GM18873 (cell line): Measurements from ENCODE around the gene HOXD8.

Experiments used
- ATAC-seq: cut with Tn5 transposase; IDR thresholded peaks from one replicate; pipeline ENCODE4 v1.9.1; 2021; ENCODE audit warnings: mild to moderate bottlenecking, moderate library complexity, moderate number of reproducible peaks; ENCODE audit not compliant: unreplicated experiment, low FRiP score

The HOXD8 gene

GRCh38 chr2:176126929-176127773 lies 2.4 kb upstream of the HOXD8 start:
- ATAC-seq: no peak

DNA sequence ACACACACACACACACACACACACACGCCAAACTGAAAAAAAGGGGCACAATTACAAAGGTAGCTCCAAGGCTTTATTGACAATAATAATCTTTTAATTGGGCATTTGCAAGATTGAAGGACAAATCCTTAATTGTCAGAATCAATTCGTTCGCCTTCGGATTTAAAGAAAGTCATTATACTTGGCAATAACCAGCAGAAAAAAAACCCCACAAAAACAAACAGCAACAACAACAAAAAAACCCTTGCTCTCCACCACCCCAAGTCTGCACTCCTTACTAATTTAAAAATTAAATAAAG lies 1.8 kb upstream of the HOXD8 start:
- no peak for ATAC-seq

DNA sequence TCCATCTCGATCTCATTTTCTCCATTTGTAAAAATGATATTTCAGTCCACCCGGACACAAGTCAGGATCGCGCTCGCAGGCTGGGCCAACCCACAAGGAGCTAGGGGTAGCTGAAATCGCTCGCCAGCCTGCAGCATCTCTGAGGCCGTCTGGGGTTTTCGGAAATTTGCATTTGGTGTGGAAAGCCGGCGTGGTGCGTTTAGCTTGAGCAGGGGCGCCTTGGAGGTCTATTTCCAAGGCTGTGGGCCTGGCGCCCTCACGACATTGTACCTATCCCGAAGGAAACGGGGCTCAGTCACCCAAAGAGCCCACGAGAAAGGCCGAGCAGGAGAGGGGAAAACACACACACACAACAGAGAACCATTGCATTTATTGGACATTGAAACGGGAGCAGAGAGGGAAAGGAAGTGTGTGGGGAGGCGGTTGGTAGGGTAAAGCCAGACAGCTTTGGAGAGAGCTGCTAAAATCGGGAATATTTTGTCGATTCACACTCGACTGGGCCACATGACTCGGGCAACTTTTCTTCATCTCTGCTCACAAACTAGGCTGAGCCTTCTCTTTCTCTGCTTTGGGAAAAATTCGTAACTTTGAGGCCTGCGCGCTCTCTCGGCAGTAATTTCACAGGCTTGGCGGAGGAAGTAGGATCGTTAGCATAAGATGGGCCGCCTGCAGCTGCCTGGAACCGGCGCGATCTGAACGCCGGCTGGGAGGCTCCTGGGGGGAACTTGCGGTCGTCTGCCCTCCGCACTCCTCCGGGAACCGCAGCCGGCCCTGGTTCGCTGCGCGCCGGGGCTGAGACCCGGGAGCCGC lies 1.1 kb upstream of the HOXD8 start:
- no peak for ATAC-seq

GRCh38 chr2:176129813-176130146 lies 275 bp downstream of the HOXD8 start:
- ATAC-seq: no peak

- no peak for ATAC-seq
Measured at GRCh38 chr2:176130147-176130956, 847 bp downstream of the HOXD8 start.

DNA sequence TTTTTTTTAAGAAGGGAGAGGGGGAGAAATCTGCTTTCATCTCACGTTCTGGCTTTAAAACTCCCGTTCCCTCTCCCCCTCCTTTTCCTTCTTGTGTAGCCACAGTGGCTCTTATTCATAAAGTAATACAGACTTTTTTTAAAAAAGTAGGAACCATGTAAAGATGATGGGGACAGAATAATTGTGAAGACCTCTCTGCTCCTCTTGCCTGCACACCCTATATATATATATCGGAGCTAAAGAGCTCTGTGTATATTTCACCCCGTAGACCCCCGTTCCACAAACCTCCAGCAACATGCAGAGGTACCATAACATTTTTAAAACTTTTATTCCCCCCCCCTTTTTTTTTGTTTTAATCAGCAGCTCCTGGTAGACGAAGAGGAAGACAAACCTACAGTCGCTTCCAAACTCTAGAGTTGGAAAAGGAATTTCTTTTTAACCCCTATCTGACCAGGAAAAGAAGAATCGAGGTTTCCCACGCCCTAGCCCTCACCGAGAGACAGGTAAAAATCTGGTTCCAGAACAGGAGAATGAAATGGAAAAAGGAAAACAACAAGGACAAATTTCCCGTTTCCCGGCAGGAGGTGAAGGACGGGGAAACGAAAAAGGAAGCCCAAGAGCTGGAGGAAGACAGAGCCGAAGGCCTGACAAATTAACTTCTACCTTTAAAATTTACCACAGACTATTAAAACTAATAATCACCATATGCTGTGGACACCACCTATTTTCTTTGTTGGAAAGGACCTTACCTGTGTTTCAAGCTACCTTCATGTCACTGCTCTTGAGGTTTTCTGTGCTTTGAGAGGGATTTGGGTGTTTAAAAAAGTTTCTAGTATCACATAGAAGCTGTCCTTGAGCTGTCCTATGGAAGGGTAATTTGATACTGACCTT lies 1.7 kb downstream of the HOXD8 start:
- ATAC-seq: no peak

- ATAC-seq: no peak
Measured at GRCh38 chr2:176131848-176132158, 2.3 kb downstream of the HOXD8 start.

- ATAC-seq: no peak
Measured at GRCh38 chr2:176132205-176133171, 3.0 kb downstream of the HOXD8 start.

DNA sequence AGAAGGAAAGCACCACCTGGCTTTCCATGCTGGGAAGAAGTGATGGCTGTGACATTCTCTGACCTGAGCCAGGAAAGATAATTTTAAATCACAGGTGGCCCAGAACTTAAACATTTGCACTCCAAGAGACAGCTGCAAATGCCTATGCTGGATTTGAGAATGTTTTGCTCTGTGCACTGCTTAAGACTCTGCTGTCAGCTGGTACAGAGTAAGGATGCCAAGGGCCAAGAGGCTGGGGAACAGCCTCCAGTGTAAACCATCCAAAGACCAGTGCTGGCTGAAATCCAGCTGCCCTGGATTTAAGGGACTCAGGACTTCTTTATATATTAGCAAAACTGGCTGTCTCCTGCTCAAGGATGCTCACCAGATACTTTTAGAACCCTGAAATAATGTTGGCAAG lies 3.9 kb downstream of the HOXD8 start:
- ATAC-seq: no peak

DNA sequence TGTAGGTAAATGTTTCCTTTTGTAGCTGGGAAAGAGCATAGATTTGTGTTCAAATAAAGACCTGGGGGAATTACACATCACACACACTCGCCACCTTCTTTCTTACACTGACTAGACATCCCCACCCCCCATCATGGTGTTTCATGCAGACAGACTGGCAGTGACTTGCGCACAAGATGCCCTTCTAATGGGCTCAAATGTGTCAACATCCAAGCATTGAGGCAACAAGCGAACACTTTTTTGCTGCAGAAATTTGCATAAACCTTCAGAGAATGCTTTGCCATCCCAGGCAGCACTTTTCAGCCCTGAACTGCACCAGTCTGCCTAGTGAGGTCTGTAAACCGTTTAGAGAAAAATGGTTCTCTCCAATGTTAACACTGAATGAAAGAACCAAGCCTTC lies 4.5 kb downstream of the HOXD8 start:
- no peak for ATAC-seq

- no peak for ATAC-seq
Measured at GRCh38 chr2:176135035-176135440, 5.5 kb downstream of the HOXD8 start.

GRCh38 chr2:176136374-176137251 lies 7.1 kb downstream of the HOXD8 start:
- no peak for ATAC-seq

GRCh38 chr2:176137252-176137580 lies 7.7 kb downstream of the HOXD8 start:
- no peak for ATAC-seq

DNA sequence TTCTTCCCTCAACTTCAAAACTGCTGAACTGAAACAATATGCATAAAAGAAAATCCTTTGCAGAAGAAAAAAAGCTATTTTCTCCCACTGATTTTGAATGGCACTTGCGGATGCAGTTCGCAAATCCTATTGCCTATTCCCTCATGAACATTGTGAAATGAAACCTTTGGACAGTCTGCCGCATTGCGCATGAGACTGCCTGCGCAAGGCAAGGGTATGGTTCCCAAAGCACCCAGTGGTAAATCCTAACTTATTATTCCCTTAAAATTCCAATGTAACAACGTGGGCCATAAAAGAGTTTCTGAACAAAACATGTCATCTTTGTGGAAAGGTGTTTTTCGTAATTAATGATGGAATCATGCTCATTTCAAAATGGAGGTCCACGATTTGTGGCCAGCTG lies 8.4 kb downstream of the HOXD8 start:
- ATAC-seq: no peak

DNA sequence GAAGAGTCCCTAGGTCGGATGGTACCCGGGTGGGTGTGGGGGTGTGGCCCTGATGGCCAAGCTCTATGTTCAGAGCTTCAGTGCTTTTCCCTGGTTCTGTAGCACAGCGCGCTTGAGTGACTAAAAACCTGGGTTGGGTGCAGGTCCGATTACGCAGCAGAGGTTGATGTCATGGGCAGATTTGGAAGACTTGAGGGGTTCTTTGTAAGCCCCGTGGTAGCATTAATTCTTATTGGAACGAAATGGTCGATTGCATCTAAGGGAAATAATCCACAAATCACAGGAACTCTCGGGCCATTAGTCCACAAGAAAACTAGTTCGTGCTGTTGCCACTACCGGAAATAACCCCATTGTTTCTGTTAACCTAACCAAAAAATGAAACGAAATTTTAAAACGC lies 9.0 kb downstream of the HOXD8 start:
- no peak for ATAC-seq

- ATAC-seq: no peak
Measured at GRCh38 chr2:176138923-176139660, 9.6 kb downstream of the HOXD8 start.

DNA sequence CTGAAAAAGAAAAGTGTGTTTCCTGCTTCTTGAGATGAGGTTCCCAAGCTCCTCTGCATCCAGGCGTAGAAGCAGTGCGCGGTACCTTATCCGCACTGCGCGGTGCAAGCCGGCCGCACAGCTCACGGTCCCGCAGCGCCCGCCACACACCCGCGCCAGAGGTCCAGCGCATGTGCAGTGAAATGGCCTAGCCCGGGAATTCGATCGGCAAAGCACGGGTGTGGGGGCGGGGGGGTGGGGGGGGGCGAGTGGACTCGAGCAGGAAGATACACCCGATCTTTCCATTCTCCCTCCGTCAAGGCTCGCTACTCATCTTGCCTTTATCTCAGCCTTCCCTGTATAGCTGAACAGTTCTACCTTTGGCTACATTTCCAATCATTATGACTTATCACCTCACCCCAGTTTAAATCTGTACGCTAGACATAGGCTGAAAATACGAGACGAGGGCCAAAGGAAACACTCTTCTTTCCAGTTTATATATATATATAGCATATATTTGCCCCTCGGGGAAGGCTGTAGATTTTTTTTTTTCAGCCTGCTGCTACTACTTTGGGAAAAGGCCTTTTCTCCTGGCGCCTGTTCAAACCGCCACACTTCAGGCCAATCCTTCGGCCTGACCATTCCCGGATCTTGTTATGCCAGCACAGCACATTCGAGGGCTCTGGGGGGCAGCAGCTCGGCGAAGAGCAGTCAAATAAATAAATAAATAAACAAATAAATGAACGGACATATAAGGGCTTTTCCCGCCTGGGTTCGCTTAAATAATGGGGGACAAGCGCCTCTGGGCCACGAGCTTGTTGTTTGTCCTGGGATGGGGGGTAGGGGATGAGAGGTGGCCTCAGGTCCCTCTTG lies 10.4 kb downstream of the HOXD8 start:
- ATAC-seq: no peak
